ENCODE results near the gene USP35. TPM values are rescaled to one million over a fixed set of nuclear protein-coding genes. Genes with fewer than 3 reads are reported as not detected.
A peak's percentile ranks its signal among the peaks of the same experiment; 100 is the strongest.
"Not testable (repeated sequence)": the region's sequence is repeated elsewhere in the genome, so short reads cannot be mapped to it uniquely, and the experiment has no call there.

The USP35 gene
- total and polyA plus RNA-seq, 2 experiments from 2014 or later: 11.1 to 35.0 TPM

DNA sequence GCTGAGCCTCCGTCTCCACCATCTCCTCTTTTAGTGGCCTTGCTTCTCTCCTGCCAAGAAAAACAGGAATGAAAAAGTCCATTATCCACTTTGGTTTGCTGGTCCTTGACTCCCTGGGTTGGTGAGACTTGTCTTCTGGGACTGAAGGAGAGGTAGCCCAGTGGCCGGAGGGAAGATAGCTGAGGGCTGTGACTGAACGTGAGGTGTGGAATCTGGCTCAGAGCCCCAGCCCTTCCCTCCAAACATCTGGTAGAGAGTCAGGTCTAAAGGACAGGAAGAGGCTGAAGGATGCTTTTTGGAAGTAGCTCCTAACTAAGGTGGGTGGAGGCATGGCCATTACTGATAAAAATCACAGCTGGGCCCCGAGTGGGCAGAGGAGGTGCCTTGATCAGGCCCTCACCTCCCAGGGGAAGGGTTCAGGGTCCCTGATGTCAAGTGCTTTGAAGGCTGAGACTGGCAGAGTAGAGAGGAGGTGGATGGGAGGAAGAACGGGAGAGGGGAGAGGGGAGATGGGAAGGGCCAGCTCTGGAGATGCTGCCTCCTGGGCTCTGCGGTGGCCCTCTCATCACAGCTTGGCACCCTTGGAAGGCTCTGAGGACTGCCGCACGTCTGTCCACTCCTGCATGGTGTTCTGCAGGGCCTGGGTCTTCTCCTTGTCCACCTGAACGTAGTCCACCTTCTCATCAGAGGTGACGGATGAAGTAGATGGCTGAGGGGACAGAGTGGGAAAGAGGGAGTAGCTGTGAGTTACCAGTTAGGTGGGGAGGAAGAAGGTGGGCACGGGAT lies 30.2 kb downstream of the USP35 start:
- Histone ChIP-seq H3K27me3 (no peaks in the 10 kb centered on the region), H3K4me3 (no peak overlapping the region), H3K9me3 (ENCODE audit: low read depth) (no peaks in the 10 kb centered on the region), H3K36me3 (peaks cover 25% of the 10 kb centered on the region), H3K27ac (no peak overlapping the region), H3K4me1 (ENCODE audit: low read depth) (no peaks in the 10 kb centered on the region)
- no peak for TF ChIP-seq CTCF (IDR thresholded peaks at IDR 0.05; ENCODE audit: low read depth, low read length)
- DNase-seq (ENCODE audit: low read depth in 1 of 2, low spot score in 1 of 2): no peak

- TF ChIP-seq CTCF (IDR thresholded peaks at IDR 0.05; ENCODE audit: low read depth, low read length): no peak
- no peaks in the 10 kb centered on the region for H3K27me3 ChIP-seq
- peaks cover 27% of the 10 kb centered on the region for H3K36me3 ChIP-seq
- H3K4me1 ChIP-seq (ENCODE audit: low read depth): no peaks in the 10 kb centered on the region
- no peak for DNase-seq (ENCODE audit: low read depth in 1 of 2, low spot score in 1 of 2)
- no peak overlapping the region for H3K4me3 ChIP-seq
- H3K9me3 ChIP-seq (ENCODE audit: low read depth): no peaks in the 10 kb centered on the region
- no peak overlapping the region for H3K27ac ChIP-seq
Measured at GRCh38 chr11:78219493-78220217, 30.9 kb downstream of the USP35 start.

- Histone ChIP-seq H3K27ac (no peak overlapping the region), H3K36me3 (peaks cover 27% of the 10 kb centered on the region), H3K4me1 (ENCODE audit: low read depth) (no peaks in the 10 kb centered on the region), H3K9me3 (ENCODE audit: low read depth) (no peaks in the 10 kb centered on the region), H3K27me3 (no peaks in the 10 kb centered on the region), H3K4me3 (no peak overlapping the region)
- no peak for DNase-seq (ENCODE audit: low read depth in 1 of 2, low spot score in 1 of 2)
- no peak for TF ChIP-seq CTCF (IDR thresholded peaks at IDR 0.05; ENCODE audit: low read depth, low read length)
Measured at GRCh38 chr11:78220218-78221157, 31.8 kb downstream of the USP35 start.

GRCh38 chr11:78221396-78222315 lies 32.9 kb downstream of the USP35 start:
- peak in 1 of 2 donors; percentile 16 for DNase-seq (ENCODE audit: low read depth in 1 of 2, low spot score in 1 of 2)
- Histone ChIP-seq H3K4me1 (ENCODE audit: low read depth) (no peaks in the 10 kb centered on the region), H3K9me3 (ENCODE audit: low read depth) (no peaks in the 10 kb centered on the region), H3K36me3 (peaks cover 27% of the 10 kb centered on the region), H3K27me3 (no peaks in the 10 kb centered on the region), H3K27ac (no peak overlapping the region), H3K4me3 (no peak overlapping the region)
- TF ChIP-seq CTCF (IDR thresholded peaks at IDR 0.05; ENCODE audit: low read depth, low read length): no peak

DNA sequence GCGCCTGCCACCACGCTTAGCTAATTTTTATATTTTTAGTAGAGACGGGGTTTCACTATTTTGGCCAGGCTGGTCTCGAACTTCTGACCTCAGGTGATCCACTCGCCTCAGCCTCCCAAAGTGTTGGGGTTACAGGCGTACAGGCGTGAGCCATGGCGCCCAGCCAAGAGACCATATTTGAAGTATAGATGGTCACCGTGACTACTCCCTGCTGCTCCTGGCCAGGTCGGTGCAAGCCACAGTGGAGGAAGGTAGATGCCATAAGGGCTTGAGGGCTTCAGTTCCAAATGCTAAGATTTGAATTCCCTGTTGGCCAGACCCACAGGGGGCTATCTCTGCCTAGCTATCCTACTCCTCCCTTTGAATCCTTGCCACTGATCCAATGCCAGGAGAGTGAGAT lies 34.0 kb downstream of the USP35 start:
- H3K27ac ChIP-seq; H3K27me3 ChIP-seq; H3K9me3 ChIP-seq (ENCODE audit: low read depth); H3K4me3 ChIP-seq; H3K4me1 ChIP-seq (ENCODE audit: low read depth); DNase-seq (ENCODE audit: low read depth in 1 of 2, low spot score in 1 of 2): not testable (repeated sequence)
- H3K36me3 ChIP-seq: peaks cover 27% of the 10 kb centered on the region

Data from cardiac muscle cell (in vitro differentiated cells and primary cell).